ENCODE measurements around the gene DNMT3B.

The DNMT3B gene

GRCh38 chr20:32828029-32828680, 66.0 kb downstream of the DNMT3B start:
- no peak for DNase-seq

GRCh38 chr20:32829311-32830005, 67.3 kb downstream of the DNMT3B start:
- no peak for DNase-seq

- DNase-seq, result no peak
Measured at GRCh38 chr20:32830437-32830836, 68.3 kb downstream of the DNMT3B start.

- DNase-seq, result no peak
Measured at GRCh38 chr20:32831982-32832381, 69.8 kb downstream of the DNMT3B start.

- no peak for DNase-seq
Measured at GRCh38 chr20:32832664-32833063, 70.5 kb downstream of the DNMT3B start.

GRCh38 chr20:32834972-32835371, 72.8 kb downstream of the DNMT3B start:
- no peak for DNase-seq

GRCh38 chr20:32837157-32837556, 75.0 kb downstream of the DNMT3B start:
- no peak for DNase-seq

GRCh38 chr20:32839227-32839981, 77.2 kb downstream of the DNMT3B start:
- no peak for DNase-seq

GRCh38 chr20:32839982-32840285, 77.7 kb downstream of the DNMT3B start:
- no peak for DNase-seq

- no peak for DNase-seq
Measured at GRCh38 chr20:32841174-32841573, 79.0 kb downstream of the DNMT3B start.

GRCh38 chr20:32841632-32842031, 79.4 kb downstream of the DNMT3B start:
- DNase-seq, result no peak

- no peak for DNase-seq
Measured at GRCh38 chr20:32842688-32843524, 80.7 kb downstream of the DNMT3B start.

- no peak for DNase-seq
Measured at GRCh38 chr20:32845786-32846185, 83.6 kb downstream of the DNMT3B start.

- no peak for DNase-seq
Measured at GRCh38 chr20:32846852-32847251, 84.7 kb downstream of the DNMT3B start.

GRCh38 chr20:32847964-32848363, 85.8 kb downstream of the DNMT3B start:
- DNase-seq, result no peak

GRCh38 chr20:32848846-32849245, 86.7 kb downstream of the DNMT3B start:
- no peak for DNase-seq

GRCh38 chr20:32849577-32849976, 87.4 kb downstream of the DNMT3B start:
- DNase-seq, result no peak

GRCh38 chr20:32855387-32855786, 93.2 kb downstream of the DNMT3B start:
- no peak for DNase-seq

GRCh38 chr20:32858189-32858588, 96.0 kb downstream of the DNMT3B start:
- DNase-seq, result no peak
